ENCODE data around the gene PLXNC1. TPM values are rescaled to one million over a fixed set of nuclear protein-coding genes. Genes with fewer than 3 reads are reported as not detected.

Gene PLXNC1
- total RNA-seq, 1 experiment from 2014 or later, result 0.05 TPM

DNA sequence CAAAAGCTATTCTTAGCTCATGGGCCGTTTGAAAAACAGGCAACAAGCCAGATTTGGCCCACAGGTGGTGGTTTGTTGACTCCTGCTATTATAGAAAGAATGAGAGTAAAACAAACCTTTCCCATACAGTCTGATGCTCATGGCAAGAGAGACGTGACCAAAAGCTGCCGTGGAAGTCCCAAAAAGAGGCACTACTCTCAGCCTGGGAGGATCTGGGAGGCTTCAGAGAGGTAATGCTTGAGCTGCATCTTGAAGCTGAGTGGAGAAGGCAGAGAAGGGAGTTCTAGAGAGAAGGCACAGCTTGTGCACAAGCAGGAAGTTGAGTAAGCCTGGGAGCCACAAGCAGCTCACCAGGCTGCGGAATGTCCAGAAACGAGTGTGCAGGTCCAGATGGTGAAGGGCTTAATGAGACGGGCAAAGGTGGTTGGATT, 9.6 kb downstream of the PLXNC1 start:
- DNase-seq (ENCODE audit: low spot score), result no peak

GRCh38 chr12:94158666-94159065, 10.3 kb downstream of the PLXNC1 start:
- DNase-seq (ENCODE audit: low spot score), result no peak

DNA sequence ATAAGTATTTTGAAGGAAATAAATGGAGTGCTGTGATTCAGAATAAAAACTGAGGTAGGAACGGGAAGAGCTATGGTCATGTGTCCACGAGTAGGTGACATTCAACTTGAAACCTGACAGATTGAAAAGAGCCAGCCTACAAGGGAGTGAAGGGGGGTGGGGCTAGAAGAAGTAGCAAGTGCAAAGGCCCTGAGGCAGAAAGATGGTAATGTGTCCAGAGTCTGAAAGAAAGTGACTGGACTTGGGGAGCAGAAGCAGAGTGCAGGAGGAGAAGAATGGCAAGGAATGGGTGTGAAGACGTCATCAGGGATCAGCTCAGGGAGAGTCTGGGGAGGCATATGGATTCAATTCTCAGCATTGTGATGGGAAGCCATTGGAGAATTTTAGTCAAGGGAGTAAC, 13.7 kb downstream of the PLXNC1 start:
- DNase-seq (ENCODE audit: low spot score), result no peak

GRCh38 chr12:94163850-94164249, 15.5 kb downstream of the PLXNC1 start:
- DNase-seq (ENCODE audit: low spot score), result no peak

GRCh38 chr12:94165138-94165537, 16.8 kb downstream of the PLXNC1 start:
- no peak for DNase-seq (ENCODE audit: low spot score)

DNA sequence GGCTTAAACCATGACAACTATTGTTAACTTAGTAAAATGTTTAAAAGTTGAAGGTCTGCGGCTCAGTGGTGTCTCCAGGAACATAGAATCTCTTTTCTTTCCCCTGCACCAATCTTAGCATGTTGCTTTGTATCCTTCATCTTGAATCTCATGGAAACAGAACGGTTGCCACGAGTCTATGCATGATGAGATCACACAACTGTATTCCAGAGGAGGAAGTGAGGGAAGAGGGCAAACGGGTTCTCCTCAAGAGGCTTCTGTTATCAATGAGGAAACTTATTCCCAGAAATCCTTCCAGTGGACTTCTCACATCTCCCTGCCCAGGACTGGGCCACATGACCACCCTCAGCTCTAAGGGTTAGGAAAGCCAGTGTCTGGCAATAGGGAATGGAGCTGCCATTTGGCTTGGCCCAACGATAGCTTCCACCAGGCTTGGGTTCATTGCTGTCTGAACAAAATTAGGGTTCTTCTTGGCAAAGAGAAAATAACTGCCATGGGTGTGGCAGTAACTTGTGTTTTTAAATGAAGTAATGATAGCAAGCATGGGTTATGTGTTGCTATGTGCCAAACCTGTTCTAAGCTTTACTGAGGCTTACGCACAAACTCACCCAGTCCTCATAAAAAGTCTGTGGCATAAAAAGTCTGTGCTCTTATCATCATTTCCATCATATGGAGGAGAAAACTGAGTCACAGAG, 17.4 kb downstream of the PLXNC1 start:
- no peak for DNase-seq (ENCODE audit: low spot score)

DNA sequence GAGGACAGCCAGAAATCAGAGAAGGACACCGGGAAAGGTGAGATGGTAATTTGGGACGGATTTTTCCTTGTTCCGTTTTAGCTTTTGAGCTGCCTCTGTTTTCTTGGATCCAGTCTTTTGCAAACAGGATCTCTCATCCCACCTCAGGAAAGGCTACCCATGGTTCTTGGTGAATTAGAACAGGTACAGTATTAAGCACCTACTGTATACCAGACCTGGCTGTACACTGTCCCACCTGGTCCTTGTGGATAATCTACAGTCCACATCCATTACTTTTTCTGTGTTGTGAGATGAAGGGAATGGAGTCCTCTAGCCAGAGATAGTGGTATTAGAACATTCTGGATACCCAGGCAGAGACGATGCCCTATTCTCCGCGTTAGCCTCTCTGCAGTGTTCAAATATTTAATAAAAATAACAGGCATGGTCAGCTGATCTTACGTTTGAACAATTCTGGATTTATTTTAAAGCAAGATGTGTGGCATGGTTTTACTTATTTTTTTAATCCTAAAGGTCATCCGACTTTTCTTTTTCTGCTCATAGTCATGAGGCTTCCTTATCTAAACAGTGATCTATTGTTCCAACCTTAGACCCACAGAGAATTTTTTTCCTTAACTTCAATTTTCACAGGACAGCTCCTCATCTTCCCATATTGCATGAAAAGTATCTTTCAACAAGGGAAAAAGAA, 18.8 kb downstream of the PLXNC1 start:
- no peak for DNase-seq (ENCODE audit: low spot score)

DNA sequence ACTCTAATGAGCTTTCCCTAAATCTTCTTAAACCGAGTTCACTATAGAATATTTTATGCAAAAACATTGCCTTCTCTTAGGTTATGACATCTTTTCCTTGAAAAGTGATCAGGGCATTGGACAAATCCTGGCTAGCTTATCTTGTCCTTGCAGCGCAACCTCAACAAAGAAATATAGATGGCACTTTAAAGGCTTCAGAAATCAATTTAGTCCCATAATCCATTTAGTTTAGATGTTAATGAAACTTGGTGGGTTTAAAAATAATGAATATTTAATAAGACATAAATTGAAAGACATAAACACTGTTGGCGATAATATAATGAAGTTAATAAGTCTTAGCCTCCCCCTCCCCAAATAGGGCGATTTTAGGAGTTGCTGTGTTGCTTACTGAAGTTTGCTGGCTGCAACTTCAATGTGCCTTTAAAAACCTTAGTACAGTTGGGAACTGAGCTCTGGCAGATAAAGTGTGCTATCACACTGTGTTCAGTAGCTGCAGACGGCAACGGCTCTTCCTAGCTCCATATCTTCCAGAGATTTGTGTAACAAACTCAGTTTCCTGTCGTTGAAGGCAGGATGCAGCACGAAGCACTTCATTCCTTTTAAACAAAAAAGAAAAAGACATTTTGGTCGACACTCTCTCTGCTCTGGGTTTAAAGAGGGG, 19.5 kb downstream of the PLXNC1 start:
- no peak for DNase-seq (ENCODE audit: low spot score)

- DNase-seq (ENCODE audit: low spot score), result no peak
Observed at GRCh38 chr12:94169495-94169894, 21.1 kb downstream of the PLXNC1 start.

GRCh38 chr12:94169966-94170689, 21.8 kb downstream of the PLXNC1 start:
- no peak for DNase-seq (ENCODE audit: low spot score)

- no peak for DNase-seq (ENCODE audit: low spot score)
Observed at GRCh38 chr12:94170690-94171594, 22.6 kb downstream of the PLXNC1 start.

GRCh38 chr12:94171595-94171930, 23.2 kb downstream of the PLXNC1 start:
- DNase-seq (ENCODE audit: low spot score), result no peak

DNA sequence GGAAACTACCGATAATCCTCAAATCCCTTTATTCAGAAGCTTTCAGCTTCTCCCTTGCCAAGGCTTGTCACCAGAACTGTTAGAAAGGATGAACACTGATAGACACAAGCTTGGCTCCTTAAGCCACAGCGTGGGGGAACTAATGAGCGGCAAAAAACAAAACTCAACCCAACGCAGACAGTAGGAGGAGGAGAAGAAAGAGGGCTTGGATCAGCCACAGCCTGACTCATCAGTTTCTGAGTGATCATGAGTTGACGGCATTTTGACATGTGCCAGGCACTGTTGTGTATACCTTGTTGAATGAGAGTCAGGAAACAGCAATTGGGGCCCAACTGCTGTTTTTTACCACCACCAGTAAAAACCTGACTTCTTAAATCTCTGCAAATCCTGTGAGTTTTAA, 23.7 kb downstream of the PLXNC1 start:
- no peak for DNase-seq (ENCODE audit: low spot score)

- DNase-seq (ENCODE audit: low spot score), result no peak
Observed at GRCh38 chr12:94172973-94173372, 24.6 kb downstream of the PLXNC1 start.

- no peak for DNase-seq (ENCODE audit: low spot score)
Observed at GRCh38 chr12:94173660-94174265, 25.4 kb downstream of the PLXNC1 start.

- no peak for DNase-seq (ENCODE audit: low spot score)
Observed at GRCh38 chr12:94174576-94174975, 26.2 kb downstream of the PLXNC1 start.

- DNase-seq (ENCODE audit: low spot score), result no peak
Observed at GRCh38 chr12:94175763-94176668, 27.6 kb downstream of the PLXNC1 start.

- no peak for DNase-seq (ENCODE audit: low spot score)
Observed at GRCh38 chr12:94178054-94178453, 29.7 kb downstream of the PLXNC1 start.

- DNase-seq (ENCODE audit: low spot score), result no peak
Observed at GRCh38 chr12:94178882-94179281, 30.5 kb downstream of the PLXNC1 start.

DNA sequence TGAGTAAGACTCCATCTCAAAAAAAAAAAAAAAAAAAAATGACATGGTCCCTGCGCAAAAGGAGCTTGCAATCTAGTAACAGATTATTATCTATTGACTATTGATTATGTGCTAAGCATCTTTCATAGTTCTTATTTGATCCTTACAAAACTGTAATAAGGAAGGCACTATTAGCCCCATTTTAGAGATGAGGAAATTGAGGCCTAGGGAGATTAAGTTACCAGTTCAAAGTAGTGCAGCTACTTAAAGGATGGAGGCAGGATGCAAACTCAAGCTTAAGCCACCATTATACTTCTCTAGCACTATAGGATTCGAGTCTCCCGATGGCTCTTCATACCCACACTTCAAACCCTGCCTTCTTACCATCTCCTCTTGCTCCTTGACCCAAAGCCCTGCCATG, 31.3 kb downstream of the PLXNC1 start:
- DNase-seq (ENCODE audit: low spot score), result no peak
